Activated T-cell treated with anti-CD3 and anti-CD28 coated beads, Interleukin-2, amount 50 U/mL, for 24 hours (primary cell): ENCODE data around the gene MVB12A.

Experiments used
- DNase-seq: peaks from one replicate; pipeline ENCODE4 v3.0.0-alpha.2; 2020
- H3K27ac Mint-ChIP-seq: 2 replicates; pipeline ENCODE4 v1.8.0; 2020; ENCODE audit warnings: mild to moderate bottlenecking, mixed read lengths
- H3K27me3 Mint-ChIP-seq: 2 replicates; pipeline ENCODE4 v1.8.0; 2020; ENCODE audit warnings: mixed read lengths
- H3K36me3 Mint-ChIP-seq: 2 replicates; pipeline ENCODE4 v1.8.0; 2020; ENCODE audit warnings: low read depth, mixed read lengths
- H3K4me1 Mint-ChIP-seq: 2 replicates; pipeline ENCODE4 v1.8.0; 2020; ENCODE audit warnings: low read depth, mixed read lengths
- H3K4me3 Mint-ChIP-seq: 2 replicates; pipeline ENCODE4 v1.8.0; 2020; ENCODE audit warnings: mild to moderate bottlenecking, moderate library complexity, mixed read lengths
- H3K9me3 Mint-ChIP-seq: 2 replicates; pipeline ENCODE4 v1.8.0; 2020; ENCODE audit warnings: mixed read lengths

Gene MVB12A

DNA sequence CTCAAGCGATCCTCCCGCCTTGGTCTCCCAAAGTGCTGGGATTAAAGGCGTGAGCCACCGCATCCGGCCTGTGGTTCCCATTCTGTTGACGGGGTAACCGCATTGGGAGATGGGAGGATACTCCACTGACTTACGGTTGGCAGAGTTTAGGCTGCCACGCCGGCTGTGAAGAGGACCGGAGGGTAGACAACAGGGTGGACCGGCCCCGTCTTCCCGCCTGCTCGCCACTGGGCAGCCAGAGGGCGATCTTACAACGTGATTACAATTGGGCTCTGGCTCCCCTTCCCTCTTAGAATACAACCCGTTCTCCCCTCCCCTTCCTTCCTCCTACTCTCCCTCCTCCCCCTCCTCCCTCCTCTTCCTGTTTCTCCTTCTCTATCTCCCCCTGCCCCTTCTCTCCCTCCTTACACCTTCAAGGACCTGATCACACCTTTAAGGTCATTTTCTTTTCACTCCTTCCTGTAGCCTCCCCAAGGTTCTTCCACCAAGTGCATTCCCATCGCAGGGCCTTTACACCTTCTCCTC lies 24.9 kb upstream of the MVB12A start:
- H3K4me3 Mint-ChIP-seq = peak overlapping the region; percentile 25
- peak overlapping the region; percentile 67 for H3K27ac Mint-ChIP-seq
- H3K4me1 Mint-ChIP-seq = peaks cover 20% of the 10 kb centered on the region
- peak; percentile 75 for DNase-seq
- H3K27me3 Mint-ChIP-seq = no peaks in the 10 kb centered on the region
- peaks cover 13% of the 10 kb centered on the region for H3K36me3 Mint-ChIP-seq
- no peaks in the 10 kb centered on the region for H3K9me3 Mint-ChIP-seq

DNA sequence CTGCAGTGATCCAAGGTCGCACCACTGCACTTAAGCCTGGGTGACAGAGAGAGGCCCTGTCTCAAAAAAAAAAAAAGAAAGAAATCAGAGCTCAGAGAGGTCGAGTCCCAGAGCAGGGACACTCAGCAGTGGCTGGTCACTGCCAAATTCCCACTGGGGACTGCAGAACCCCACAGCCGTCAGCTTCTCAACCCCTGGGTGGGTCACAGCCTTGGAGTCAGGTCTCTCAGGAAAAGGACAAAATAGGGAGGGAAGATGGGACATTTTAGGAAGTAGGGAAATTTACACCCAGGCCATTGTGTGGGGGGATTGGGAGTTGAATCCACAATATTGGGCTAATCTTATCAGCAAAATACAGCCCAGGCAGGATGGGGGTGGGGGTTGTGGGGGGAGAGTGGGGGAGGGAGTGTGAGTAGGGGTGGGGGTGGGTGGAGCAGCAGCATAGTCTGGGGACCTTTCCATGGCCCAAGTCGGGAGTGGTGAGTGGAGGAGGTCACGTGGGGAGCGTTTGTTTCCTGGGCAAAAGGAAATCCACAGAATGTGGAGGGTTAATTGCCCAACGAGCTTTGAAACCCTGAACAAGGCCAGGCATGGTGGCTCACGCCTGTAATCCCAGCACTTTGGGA lies 20.8 kb upstream of the MVB12A start:
- Mint-ChIP-seq H3K36me3 (peaks cover 35% of the 10 kb centered on the region), H3K27me3 (no peaks in the 10 kb centered on the region)

GRCh38 chr19:17401628-17402027 lies 18.2 kb upstream of the MVB12A start:
- Mint-ChIP-seq H3K4me1 (peaks cover 34% of the 10 kb centered on the region), H3K36me3 (peaks cover 52% of the 10 kb centered on the region), H3K27me3 (no peaks in the 10 kb centered on the region), H3K9me3 (no peaks in the 10 kb centered on the region), H3K27ac (no peak overlapping the region), H3K4me3 (no peak overlapping the region)
- no peak for DNase-seq

More for the DNA sequence above, 20.8 kb upstream of the MVB12A start:
- H3K4me1 Mint-ChIP-seq = peaks cover 19% of the 10 kb centered on the region
- H3K27ac Mint-ChIP-seq = no peak overlapping the region
- no peak for DNase-seq
- no peak overlapping the region for H3K4me3 Mint-ChIP-seq
- H3K9me3 Mint-ChIP-seq = no peaks in the 10 kb centered on the region

DNA sequence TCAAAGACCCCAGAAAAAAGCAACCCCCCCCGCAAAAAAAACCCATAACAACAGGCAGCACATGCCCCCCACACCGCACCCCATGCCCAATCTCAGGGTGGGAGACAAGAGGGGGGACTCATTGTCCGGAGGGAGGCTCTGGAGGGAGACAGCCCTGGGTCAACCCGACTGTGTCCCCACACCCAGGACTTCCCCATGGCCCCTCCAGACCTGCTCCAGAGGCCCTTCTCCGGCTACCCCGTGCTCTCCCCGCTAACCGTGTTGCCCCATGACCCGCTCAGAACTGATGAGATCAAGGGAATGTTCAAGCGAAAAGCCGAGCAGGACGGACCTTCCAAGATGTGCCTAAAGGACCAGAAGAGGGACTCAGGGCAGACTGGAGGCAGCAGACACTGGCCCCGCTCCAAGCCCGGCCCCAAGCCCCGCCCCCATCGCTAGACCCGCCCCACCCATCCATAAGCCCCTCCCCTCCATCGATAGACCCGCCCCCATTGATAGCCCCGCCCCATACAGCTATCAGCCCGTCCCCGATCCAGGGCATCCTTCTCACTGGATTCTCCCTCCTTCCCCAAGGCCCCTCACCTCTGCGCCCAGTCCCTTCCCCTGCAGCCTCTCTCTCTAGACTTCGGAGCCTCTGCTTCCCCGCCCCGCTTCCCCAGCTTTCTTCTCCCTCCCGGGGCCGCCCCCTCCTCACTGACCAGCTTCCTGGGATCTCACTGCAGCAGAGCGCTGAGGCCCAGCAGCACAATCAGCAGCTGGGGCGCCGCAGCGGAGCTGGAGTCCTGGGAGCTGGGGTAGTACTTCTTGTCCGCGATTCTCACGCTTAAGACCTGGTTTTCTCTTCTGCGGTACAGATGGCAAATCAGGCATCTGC lies 16.6 kb upstream of the MVB12A start:
- peaks cover 52% of the 10 kb centered on the region for H3K36me3 Mint-ChIP-seq
- peak; percentile 67 for DNase-seq
- H3K27ac Mint-ChIP-seq = peak overlapping the region; percentile 69
- no peaks in the 10 kb centered on the region for H3K27me3 Mint-ChIP-seq
- peak overlapping the region; percentile 81 for H3K4me3 Mint-ChIP-seq
- peaks cover 47% of the 10 kb centered on the region for H3K4me1 Mint-ChIP-seq
- no peaks in the 10 kb centered on the region for H3K9me3 Mint-ChIP-seq

- Mint-ChIP-seq H3K9me3 (no peaks in the 10 kb centered on the region), H3K4me1 (peaks cover 47% of the 10 kb centered on the region), H3K27me3 (no peaks in the 10 kb centered on the region), H3K27ac (peak overlapping the region; percentile 96), H3K4me3 (peak overlapping the region; percentile 81), H3K36me3 (peaks cover 48% of the 10 kb centered on the region)
- peak; percentile 38 for DNase-seq
Observed at GRCh38 chr19:17404015-17404414, 15.8 kb upstream of the MVB12A start.

- no peaks in the 10 kb centered on the region for H3K9me3 Mint-ChIP-seq
- H3K27ac Mint-ChIP-seq = peak overlapping the region; percentile 96
- peaks cover 48% of the 10 kb centered on the region for H3K36me3 Mint-ChIP-seq
- H3K4me1 Mint-ChIP-seq = peaks cover 47% of the 10 kb centered on the region
- DNase-seq = peak; percentile 35
- H3K4me3 Mint-ChIP-seq = peak overlapping the region; percentile 81
- H3K27me3 Mint-ChIP-seq = no peaks in the 10 kb centered on the region
Observed at GRCh38 chr19:17404621-17405249, 15.1 kb upstream of the MVB12A start.

DNA sequence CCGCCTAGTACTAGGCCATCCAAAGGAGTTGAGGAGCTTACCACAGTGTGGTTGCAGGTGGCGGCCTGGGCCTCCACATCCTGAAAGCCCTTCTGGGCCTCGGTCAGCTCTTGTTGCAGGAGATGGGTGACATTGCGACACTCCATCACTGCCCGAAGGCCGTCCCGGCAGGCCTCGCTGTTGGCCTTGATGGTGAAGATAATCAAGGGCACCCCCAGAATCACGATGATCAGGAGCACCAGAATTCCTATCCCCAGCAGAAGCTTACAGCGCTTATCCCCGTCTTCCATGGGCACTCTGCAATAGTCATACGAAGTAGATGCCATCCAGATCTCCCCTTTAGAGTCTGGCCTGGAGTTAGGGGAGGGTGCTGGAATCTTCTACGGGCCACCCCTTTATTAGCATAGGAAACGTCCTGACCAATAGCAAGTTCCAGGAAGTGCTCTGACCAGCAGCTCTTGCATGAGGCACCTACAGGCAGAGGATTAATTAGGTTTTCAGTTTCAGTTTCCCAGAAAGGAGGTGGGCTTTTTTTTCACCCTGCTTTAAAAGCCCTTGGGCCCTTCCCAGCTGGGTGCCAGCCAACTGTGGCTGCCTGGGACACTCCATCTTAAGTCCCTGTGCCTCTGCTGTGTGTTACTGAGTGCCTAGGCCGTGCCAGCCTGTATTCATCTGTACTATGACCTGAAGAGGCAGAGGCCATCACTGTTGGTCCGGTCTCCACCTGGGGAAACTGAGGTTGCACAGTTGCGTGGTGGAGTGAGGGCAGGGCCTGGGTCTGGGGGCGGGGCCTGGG lies 14.4 kb upstream of the MVB12A start, which contains the start of gene BST2:
Gene BST2, minus strand, starts transcription at position 381 of the 796 bp plus-strand sequence. Its CDS starts 55 bp downstream, at position 326.
- DNase-seq = peak; percentile 68
- H3K4me3 Mint-ChIP-seq = peak within 1 kb of the TSS; percentile 81
- no peaks in the 10 kb centered on the region for H3K9me3 Mint-ChIP-seq
- peaks cover 47% of the 10 kb centered on the region for H3K4me1 Mint-ChIP-seq
- H3K36me3 Mint-ChIP-seq = peaks cover 48% of the 10 kb centered on the region
- H3K27ac Mint-ChIP-seq = peak within 1 kb of the TSS; percentile 96
- no peaks in the 10 kb centered on the region for H3K27me3 Mint-ChIP-seq

GRCh38 chr19:17406046-17406886 lies 13.6 kb upstream of the MVB12A start:
- Mint-ChIP-seq H3K27me3 (no peaks in the 10 kb centered on the region), H3K36me3 (peaks cover 43% of the 10 kb centered on the region), H3K9me3 (no peaks in the 10 kb centered on the region), H3K27ac (peak overlapping the region; percentile 96), H3K4me3 (peak overlapping the region; percentile 81), H3K4me1 (peaks cover 47% of the 10 kb centered on the region)
- peak; percentile 34 for DNase-seq

DNA sequence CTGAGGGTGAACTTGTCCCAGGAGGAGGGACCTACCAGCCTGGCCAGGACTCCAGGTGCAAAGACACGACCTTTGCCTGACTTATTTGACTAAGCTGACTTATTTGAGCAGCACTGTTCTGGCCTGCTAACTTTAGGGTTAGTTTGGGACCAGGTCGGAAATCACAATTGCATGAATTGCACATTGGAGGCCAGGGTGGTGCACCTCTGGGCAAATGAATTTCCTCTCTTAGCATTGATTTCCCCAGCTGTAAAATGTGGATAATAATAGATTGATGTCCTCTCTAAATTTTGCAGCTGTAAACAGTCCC lies 13.0 kb upstream of the MVB12A start:
- DNase-seq = no peak
- peaks cover 42% of the 10 kb centered on the region for H3K36me3 Mint-ChIP-seq
- no peaks in the 10 kb centered on the region for H3K27me3 Mint-ChIP-seq
- peaks cover 46% of the 10 kb centered on the region for H3K4me1 Mint-ChIP-seq
- H3K4me3 Mint-ChIP-seq = peak overlapping the region; percentile 81
- H3K27ac Mint-ChIP-seq = peak overlapping the region; percentile 96
- no peaks in the 10 kb centered on the region for H3K9me3 Mint-ChIP-seq

DNA sequence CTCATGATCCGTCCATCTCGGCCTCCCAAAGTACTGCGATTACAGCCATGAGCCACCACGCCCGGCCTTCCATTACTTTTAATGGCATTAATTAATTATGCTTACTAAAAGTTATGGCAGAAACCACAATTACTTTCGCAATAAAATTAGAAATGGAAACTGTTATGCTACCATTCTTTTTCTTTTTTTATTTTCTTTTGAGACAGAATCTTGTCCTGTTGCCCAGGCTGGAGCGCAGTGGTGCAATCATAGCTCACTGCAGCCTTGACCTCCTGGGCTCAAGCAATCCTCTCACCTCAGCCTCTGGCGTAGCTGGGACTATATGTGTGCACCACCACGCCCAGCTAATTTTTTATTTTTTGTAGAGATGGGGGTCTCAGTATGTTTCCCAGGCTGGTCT lies 9.9 kb upstream of the MVB12A start:
- H3K27me3 Mint-ChIP-seq = no peaks in the 10 kb centered on the region
- no peak overlapping the region for H3K27ac Mint-ChIP-seq
- no peaks in the 10 kb centered on the region for H3K9me3 Mint-ChIP-seq
- H3K36me3 Mint-ChIP-seq = peaks cover 54% of the 10 kb centered on the region
- H3K4me1 Mint-ChIP-seq = peaks cover 33% of the 10 kb centered on the region
- no peak overlapping the region for H3K4me3 Mint-ChIP-seq
- no peak for DNase-seq

DNA sequence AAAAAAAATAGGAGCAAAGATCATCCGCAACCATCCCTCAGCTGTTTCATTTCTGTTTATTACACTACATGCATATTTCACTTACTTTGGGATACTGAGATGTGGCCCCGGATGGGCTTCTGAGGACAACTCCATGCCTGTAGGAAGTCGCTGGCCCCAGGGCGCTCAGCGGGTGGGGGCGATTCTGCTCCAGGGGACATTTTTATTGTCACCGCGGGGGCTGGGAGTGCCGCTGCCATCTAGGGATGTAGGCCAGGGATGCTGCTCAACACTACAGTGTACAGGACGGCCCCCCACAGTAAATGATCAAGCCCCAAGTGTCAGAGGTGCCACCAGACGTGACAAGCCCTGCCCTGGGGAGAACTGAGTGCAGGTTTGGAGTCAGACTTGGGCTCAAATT lies 8.0 kb upstream of the MVB12A start:
- no peaks in the 10 kb centered on the region for H3K9me3 Mint-ChIP-seq
- H3K27ac Mint-ChIP-seq = no peak overlapping the region
- H3K27me3 Mint-ChIP-seq = no peaks in the 10 kb centered on the region
- no peak overlapping the region for H3K4me3 Mint-ChIP-seq
- DNase-seq = no peak
- H3K36me3 Mint-ChIP-seq = peaks cover 50% of the 10 kb centered on the region
- peaks cover 17% of the 10 kb centered on the region for H3K4me1 Mint-ChIP-seq

DNA sequence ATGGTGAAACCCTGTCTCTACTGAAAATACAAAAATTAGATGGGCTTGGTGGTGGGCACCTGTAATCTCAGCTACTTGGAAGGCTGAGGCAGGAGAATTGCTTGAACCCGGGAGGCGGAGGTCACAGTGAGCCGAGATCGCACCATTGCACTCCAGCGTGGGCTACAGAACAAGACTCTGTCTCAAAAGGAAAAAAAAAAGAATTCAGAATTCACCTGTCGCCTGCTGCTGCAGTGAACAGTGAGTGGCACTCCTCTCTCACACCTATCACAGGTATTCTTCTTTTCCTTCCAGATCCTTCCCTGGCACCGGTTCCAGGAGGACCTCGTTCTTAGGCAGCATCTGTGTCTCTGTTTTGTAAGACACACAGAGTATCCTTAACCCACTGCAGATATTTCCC lies 5.8 kb upstream of the MVB12A start:
- peaks cover 10% of the 10 kb centered on the region for H3K4me1 Mint-ChIP-seq
- H3K9me3 Mint-ChIP-seq = no peaks in the 10 kb centered on the region
- H3K27me3 Mint-ChIP-seq = no peaks in the 10 kb centered on the region
- H3K27ac Mint-ChIP-seq = no peak overlapping the region
- no peak overlapping the region for H3K4me3 Mint-ChIP-seq
- DNase-seq = no peak
- H3K36me3 Mint-ChIP-seq = peaks cover 48% of the 10 kb centered on the region

DNA sequence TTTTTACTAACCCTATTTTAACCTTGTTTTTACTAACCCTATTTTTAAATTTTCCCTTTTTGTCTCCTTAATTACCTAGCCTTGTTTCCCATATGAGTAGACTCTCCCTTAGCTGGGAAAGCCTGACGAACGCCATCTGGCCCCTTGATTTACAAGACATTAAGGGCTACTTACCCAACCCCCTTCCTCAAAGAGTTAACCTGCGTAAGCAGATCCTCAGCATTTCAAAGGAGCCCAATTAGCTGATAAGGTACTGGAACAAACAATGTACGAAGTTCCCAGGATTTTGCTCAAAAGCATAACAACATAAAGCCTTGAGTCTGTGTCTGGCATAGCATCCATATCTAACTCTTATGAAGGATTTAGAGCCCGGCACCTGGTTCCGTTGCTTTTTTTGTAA lies 4.7 kb upstream of the MVB12A start:
- Mint-ChIP-seq H3K4me3 (no peak overlapping the region), H3K4me1 (peaks cover 16% of the 10 kb centered on the region), H3K27me3 (no peaks in the 10 kb centered on the region), H3K27ac (peak overlapping the region; percentile 6), H3K36me3 (peaks cover 51% of the 10 kb centered on the region), H3K9me3 (no peaks in the 10 kb centered on the region)
- DNase-seq = no peak
